Raji (cell line): ENCODE data around the gene FXYD2.

Source experiments
- POLR2A ChIP-seq: IDR thresholded peaks from 2 replicates; pipeline ENCODE4 v1.6.1; 2011; ENCODE audit warnings: low read depth, low read length, control low read depth; ENCODE audit not compliant: insufficient read depth

The FXYD2 gene

GRCh38 chr11:117842131-117842941 is 17.8 kb upstream of the FXYD2 start:
- no peak for TF ChIP-seq POLR2A

GRCh38 chr11:117841551-117842031 is 17.0 kb upstream of the FXYD2 start:
- no peak for TF ChIP-seq POLR2A

- TF ChIP-seq POLR2A: no peak
Observed at GRCh38 chr11:117840881-117841550, 16.5 kb upstream of the FXYD2 start.

- TF ChIP-seq POLR2A: no peak
Observed at GRCh38 chr11:117839936-117840813, 15.6 kb upstream of the FXYD2 start.

DNA sequence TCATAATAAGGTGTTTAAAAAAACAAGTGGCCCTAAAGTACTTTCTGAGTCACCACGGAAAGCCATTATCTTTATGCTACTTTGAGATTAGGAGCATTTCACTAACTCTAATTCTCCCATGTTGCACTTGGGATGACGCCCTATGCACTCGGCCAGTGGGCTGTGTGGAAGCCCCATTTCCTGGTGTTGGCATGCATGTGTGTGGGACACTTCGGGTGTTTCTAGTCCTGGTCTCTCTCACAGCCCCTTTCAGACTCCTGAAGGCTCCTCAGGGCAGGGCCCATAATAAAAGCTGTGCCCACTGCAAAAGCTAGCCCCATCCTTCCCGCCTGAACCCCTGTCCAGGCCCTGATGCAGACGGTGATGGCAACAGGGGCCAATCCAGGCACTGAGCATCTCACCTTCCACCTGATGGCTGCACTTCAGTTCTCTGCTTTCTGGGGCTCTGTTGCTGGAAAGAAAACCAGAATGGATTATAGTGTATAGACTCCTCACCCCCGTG is 14.9 kb upstream of the FXYD2 start:
- TF ChIP-seq POLR2A: no peak

DNA sequence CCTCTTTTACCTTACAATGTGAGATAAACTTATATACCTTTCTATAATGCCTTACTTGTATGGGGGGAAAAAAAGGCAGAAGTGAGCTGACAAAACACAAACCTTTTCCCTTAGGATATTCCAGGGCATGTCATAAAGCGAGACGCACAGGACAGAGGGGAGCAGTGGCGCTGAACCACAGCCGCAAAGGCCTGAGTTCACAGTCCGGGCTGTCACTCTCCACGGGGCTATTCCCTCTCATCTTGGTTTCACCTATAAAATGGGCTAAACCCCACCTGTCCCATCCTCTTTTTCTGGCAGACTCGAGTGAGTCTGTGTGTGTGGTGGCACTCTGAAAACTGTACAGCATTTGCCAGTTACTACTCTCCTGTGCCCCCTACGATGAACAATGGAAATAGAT is 14.4 kb upstream of the FXYD2 start:
- no peak for TF ChIP-seq POLR2A

DNA sequence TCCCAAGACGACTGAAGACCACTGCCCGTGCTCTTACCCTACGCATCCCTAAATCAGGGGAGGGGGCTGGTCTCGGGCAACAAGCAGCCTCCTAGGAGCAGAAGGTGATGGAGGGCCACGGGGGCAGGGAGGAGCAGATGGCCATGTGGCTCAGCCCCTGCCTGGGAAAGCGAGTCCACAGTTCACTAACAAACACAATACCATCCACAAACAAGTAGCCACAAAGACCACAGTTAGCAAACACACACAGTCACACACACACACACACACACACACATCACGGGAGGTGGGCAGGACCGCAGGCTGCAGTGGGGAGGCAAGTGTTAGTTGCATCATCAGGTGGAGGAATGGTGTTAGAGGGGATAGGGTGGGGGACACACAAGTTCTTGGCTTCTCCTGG is 13.2 kb upstream of the FXYD2 start:
- TF ChIP-seq POLR2A: no peak

DNA sequence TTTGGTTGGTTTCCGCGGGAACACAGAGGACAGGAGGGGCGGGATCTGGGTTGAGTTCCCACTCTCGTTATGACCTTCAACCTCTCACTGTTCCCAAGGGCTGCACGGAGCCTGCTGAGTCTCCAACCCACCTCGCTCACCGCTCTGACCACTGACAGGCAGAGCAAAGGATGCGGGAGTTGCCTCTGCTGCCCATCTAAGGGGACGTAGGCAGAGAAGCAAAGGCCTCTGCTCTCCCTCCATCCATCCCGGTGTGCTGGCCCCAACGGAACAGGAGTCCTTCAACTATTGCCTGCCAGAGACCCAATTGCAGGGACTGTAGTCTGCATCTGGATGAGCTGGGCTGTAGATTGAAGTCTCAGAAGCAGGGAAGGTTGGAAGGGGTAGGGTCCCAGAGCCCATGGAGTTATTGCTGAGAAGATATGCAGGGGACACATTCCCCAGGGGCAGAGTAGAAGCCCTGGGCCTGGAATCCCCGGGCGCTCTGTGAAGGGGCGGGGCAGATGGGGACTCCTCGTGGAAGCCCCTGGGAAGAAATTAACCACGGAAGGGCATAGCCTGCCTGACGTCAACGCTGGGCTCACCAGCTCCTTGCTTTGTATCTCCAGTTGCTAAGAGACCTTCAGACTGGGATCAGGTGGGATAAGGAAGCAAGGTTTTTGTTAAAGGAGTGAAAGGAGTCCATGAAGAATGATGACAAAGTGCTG is 12.7 kb upstream of the FXYD2 start:
- no peak for TF ChIP-seq POLR2A

- TF ChIP-seq POLR2A: no peak
Observed at GRCh38 chr11:117836077-117836960, 11.8 kb upstream of the FXYD2 start.

GRCh38 chr11:117835576-117835975 is 11.0 kb upstream of the FXYD2 start:
- TF ChIP-seq POLR2A: no peak

- no peak for TF ChIP-seq POLR2A
Observed at GRCh38 chr11:117834838-117835443, 10.4 kb upstream of the FXYD2 start.

- no peak for TF ChIP-seq POLR2A
Observed at GRCh38 chr11:117834068-117834810, 9.7 kb upstream of the FXYD2 start.

GRCh38 chr11:117833401-117833891 is 8.9 kb upstream of the FXYD2 start:
- no peak for TF ChIP-seq POLR2A

- TF ChIP-seq POLR2A: no peak
Observed at GRCh38 chr11:117832511-117832910, 8.0 kb upstream of the FXYD2 start.
